ENCODE measurements around the gene CUL7.

The CUL7 gene

DNA sequence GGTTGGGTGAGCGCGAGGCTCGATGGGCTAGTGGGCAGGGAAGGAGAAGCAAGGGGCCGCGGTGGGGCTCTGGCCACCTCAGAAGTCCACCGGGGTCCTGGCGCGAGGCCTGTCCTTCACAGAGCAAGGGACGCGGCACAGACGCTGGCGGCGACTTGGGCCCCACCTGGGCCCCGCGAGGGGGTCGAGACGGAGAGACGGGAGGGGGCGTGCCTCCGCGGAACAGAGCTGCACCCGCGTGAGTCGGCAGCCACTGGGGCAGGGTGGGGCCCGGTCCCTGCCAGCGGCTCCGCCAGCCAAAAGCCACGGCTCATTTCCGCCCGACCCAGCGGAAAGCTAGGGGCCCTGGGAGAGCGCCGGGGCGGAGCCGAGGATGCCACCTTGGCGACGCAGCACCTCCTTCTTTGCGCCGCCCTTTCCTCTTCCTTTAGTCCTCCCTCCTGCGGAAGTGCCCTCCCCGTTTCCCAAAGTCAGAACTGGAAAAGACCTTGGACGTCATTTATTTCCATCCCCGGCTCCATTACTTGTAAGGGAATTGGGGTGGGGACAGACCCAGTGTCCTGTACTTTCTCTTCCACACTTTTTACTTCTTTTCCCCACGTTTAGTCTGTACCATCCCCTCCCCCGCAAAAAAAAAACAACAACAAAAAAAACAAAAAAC is at the start of gene CUL7:
TSS of gene CUL7 (minus strand) at position 307 of the 661 bp plus-strand sequence. CDS start 1,063 bp downstream, outside the sequence.
- no peak for TF ChIP-seq ZNF274 (IDR thresholded peaks at IDR 0.05; ENCODE audit: low read depth, low read length)

DNA sequence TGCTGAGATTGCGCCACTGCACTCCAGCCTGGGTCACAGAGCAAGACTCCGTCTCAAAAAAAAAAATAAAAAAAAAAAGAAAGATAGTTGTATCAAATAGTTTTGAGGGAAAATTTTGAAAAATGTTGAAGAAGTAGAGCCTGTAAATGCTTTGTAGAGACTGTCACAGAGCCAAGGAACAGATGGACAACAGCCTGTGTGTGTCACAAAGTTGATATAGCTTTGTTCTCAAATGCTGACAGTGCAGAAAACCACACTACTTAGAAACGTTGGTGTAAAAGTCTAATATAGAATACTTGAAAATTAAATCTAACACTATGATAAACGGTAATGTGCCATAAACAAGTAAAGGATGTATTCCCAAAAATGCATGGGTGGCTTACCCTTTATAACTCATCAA is 47.8 kb upstream of the CUL7 start:
- no peak overlapping the region for H3K4me3 ChIP-seq (ENCODE audit: low read length)
- TF ChIP-seq ZNF274 (IDR thresholded peaks at IDR 0.05; ENCODE audit: low read depth, low read length) = no peak

More for the DNA sequence above, at the start of gene CUL7:
- H3K4me3 ChIP-seq (ENCODE audit: low read length) = peak within 1 kb of the TSS; percentile 77

DNA sequence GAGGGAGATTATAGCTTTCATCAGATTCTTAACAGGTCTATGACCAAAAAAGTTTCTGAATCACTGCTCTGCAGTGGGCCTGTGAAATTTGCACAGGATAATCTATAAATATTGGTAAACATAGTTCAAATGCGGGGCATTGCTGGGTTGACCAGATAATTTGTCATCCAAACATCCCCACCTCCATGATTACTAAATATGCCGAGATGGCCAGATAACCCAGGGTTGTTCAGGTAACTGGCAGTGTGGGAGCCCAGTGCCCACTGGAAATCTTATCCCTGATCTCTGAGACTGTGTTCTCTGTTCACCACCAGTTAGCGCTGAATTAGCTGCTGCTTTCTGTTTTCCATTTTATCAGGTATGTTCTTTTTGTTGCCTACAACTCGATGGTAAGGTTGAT is 43.9 kb upstream of the CUL7 start:
- H3K4me3 ChIP-seq (ENCODE audit: low read length) = no peak overlapping the region
- TF ChIP-seq ZNF274 (IDR thresholded peaks at IDR 0.05; ENCODE audit: low read depth, low read length) = no peak

- H3K4me3 ChIP-seq (ENCODE audit: low read length) = no peak overlapping the region
- no peak for TF ChIP-seq ZNF274 (IDR thresholded peaks at IDR 0.05; ENCODE audit: low read depth, low read length)
Measured at GRCh38 chr6:43097098-43097489, 43.4 kb upstream of the CUL7 start.

GRCh38 chr6:43096451-43097097 is 42.9 kb upstream of the CUL7 start:
- no peak for TF ChIP-seq ZNF274 (IDR thresholded peaks at IDR 0.05; ENCODE audit: low read depth, low read length)
- H3K4me3 ChIP-seq (ENCODE audit: low read length) = no peak overlapping the region; the same call in 1 of the 2 replicates

- H3K4me3 ChIP-seq (ENCODE audit: low read length) = peak overlapping the region; percentile 1; the same call in 1 of the 2 replicates
- no peak for TF ChIP-seq ZNF274 (IDR thresholded peaks at IDR 0.05; ENCODE audit: low read depth, low read length)
Measured at GRCh38 chr6:43095939-43096338, 42.3 kb upstream of the CUL7 start.

GRCh38 chr6:43093436-43094289 is 40.0 kb upstream of the CUL7 start:
- no peak for TF ChIP-seq ZNF274 (IDR thresholded peaks at IDR 0.05; ENCODE audit: low read depth, low read length)
- no peak overlapping the region for H3K4me3 ChIP-seq (ENCODE audit: low read length)

GRCh38 chr6:43092635-43093034 is 39.0 kb upstream of the CUL7 start:
- H3K4me3 ChIP-seq (ENCODE audit: low read length) = no peak overlapping the region
- no peak for TF ChIP-seq ZNF274 (IDR thresholded peaks at IDR 0.05; ENCODE audit: low read depth, low read length)

- H3K4me3 ChIP-seq (ENCODE audit: low read length) = no peak overlapping the region
- no peak for TF ChIP-seq ZNF274 (IDR thresholded peaks at IDR 0.05; ENCODE audit: low read depth, low read length)
Measured at GRCh38 chr6:43091436-43091991, 37.9 kb upstream of the CUL7 start.

DNA sequence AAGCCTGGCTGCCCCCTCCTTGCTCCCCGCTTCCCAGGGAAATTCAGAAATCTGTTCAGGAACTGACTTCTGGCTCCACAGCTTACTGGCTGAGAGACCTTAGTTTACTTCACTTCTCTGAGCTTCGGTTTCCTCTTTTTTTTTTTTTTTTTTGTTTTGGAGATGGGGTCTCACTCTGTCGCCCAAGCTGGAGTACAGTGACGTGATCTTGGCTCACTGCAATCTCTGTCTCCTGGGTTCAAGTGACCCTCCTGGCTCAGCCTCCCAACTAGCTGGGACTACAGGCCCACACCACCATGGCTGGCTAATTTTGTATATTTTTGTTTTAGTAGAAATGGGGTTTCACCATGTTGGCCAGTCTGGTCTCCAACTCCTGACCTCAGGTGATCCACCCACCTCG is 37.4 kb upstream of the CUL7 start:
- no peak overlapping the region for H3K4me3 ChIP-seq (ENCODE audit: low read length)
- TF ChIP-seq ZNF274 (IDR thresholded peaks at IDR 0.05; ENCODE audit: low read depth, low read length) = no peak

DNA sequence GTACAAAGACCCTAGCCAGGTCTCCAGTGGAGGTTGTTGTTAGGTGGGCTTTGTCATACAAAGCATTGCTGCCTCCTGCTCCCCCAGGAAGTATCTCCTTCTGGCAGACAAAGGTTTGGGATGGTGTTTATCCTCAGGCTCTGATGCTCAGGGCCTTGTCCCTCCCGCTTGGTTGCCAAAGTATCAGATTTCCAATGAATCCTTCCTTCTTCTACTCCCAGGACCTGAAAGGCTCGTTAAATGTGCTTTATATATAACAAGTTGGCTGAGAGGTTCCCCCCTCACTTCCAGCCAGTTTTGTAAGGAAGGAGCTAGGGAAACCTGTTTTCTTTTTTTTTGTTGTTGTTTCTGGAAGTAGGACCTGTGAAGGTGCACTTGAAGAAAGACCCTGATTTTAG is 36.9 kb upstream of the CUL7 start:
- no peak for TF ChIP-seq ZNF274 (IDR thresholded peaks at IDR 0.05; ENCODE audit: low read depth, low read length)
- no peak overlapping the region for H3K4me3 ChIP-seq (ENCODE audit: low read length)

DNA sequence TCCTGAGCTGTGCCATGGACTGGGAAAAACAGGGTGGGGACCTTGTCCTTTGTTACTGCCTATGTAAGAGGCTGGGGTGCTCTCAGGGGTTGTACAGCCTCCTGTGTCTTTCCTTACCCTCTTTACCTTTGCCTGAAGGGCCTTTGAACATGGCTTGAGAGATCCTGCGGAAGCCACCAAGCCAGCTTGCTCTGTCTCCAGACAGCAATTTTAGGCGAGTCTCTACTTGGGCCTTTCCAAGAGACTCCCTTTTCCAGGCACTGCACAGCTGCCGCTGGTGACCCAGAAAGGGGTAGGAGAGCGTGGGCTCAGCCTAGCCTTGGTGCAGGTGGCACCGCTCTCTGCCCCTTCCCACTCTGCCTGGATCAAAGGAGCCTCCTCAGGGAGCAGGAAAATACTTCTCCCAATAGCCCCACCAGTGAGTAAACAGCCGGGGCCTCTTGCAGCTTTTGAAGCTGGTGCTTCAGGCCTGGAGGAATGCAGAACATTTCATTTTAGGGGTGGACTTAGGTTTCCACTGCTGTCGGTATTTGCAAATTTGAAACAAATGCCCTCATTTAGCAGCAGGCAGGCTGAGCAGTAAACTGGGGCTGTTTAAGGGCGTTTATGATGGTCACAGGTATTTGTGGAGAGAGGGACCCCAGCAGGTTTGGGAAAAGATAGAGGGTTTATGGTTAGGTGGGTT is 36.4 kb upstream of the CUL7 start:
- no peak for TF ChIP-seq ZNF274 (IDR thresholded peaks at IDR 0.05; ENCODE audit: low read depth, low read length)
- no peak overlapping the region for H3K4me3 ChIP-seq (ENCODE audit: low read length)

DNA sequence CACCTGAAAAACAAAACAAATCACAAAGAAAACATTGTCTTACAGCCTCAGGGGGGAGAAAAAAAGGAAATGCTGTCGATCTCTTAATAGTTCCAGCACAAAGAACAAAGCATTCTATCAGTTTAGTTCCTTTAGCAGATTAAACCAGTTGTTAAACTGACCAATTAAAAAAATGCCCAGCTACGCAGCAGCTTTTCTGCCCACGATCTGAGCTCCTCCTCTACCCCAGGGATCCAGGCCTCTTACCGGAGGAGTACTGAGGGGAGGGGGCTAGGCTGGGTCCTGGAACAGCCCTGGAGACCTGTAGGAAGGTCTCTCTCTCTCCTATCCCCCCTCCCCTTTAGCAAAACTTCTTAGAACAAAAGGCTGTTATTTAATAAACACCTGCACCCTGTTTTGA is 35.8 kb upstream of the CUL7 start:
- no peak for TF ChIP-seq ZNF274 (IDR thresholded peaks at IDR 0.05; ENCODE audit: low read depth, low read length)
- H3K4me3 ChIP-seq (ENCODE audit: low read length) = no peak overlapping the region

- no peak overlapping the region for H3K4me3 ChIP-seq (ENCODE audit: low read length)
- TF ChIP-seq ZNF274 (IDR thresholded peaks at IDR 0.05; ENCODE audit: low read depth, low read length) = no peak
Measured at GRCh38 chr6:43088654-43089056, 35.0 kb upstream of the CUL7 start.

Data from GM08714 (cell line).